ENCODE measurements around the gene KCNQ1. TPM values are rescaled to one million over a fixed set of nuclear protein-coding genes. Genes with fewer than 3 reads are reported as not detected.

KCNQ1 gene
- total RNA-seq, 1 donor from 2014 or later = 0.86 TPM

- DNase-seq (ENCODE audit: low read depth, low spot score) = no peak
- H3K4me1 Mint-ChIP-seq = peaks cover 50% of the 10 kb centered on the region
- TF ChIP-seq CTCF (conservative IDR thresholded peaks at IDR 0.05) = no peak
- H3K9me3 Mint-ChIP-seq = no peaks in the 10 kb centered on the region
- H3K4me3 Mint-ChIP-seq = no peak overlapping the region
- peaks cover 7% of the 10 kb centered on the region for H3K27me3 Mint-ChIP-seq (ENCODE audit: low read depth)
- no peak overlapping the region for H3K27ac Mint-ChIP-seq (ENCODE audit: unreplicated experiment)
- H3K36me3 Mint-ChIP-seq (ENCODE audit: low read depth) = no peaks in the 10 kb centered on the region
These were observed 394.7 kb downstream of the KCNQ1 start for GRCh38 chr11:2839395-2839943.

- Mint-ChIP-seq H3K9me3 (no peaks in the 10 kb centered on the region), H3K27me3 (ENCODE audit: low read depth) (peaks cover 4% of the 10 kb centered on the region), H3K4me1 (peaks cover 36% of the 10 kb centered on the region), H3K36me3 (ENCODE audit: low read depth) (no peaks in the 10 kb centered on the region), H3K27ac (ENCODE audit: unreplicated experiment) (no peak overlapping the region), H3K4me3 (no peak overlapping the region)
- TF ChIP-seq CTCF (conservative IDR thresholded peaks at IDR 0.05) = no peak
- DNase-seq (ENCODE audit: low read depth, low spot score) = no peak
These were observed 396.8 kb downstream of the KCNQ1 start for GRCh38 chr11:2841411-2842190.

GRCh38 chr11:2842876-2843275 lies 398.1 kb downstream of the KCNQ1 start:
- Mint-ChIP-seq H3K4me1 (peaks cover 23% of the 10 kb centered on the region), H3K27me3 (ENCODE audit: low read depth) (peaks cover 3% of the 10 kb centered on the region), H3K27ac (ENCODE audit: unreplicated experiment) (no peak overlapping the region)

GRCh38 chr11:2843551-2843950 lies 398.7 kb downstream of the KCNQ1 start:
- Mint-ChIP-seq H3K36me3 (ENCODE audit: low read depth) (no peaks in the 10 kb centered on the region), H3K9me3 (no peaks in the 10 kb centered on the region), H3K4me1 (peaks cover 19% of the 10 kb centered on the region), H3K4me3 (no peak overlapping the region), H3K27ac (ENCODE audit: unreplicated experiment) (no peak overlapping the region), H3K27me3 (ENCODE audit: low read depth) (peaks cover 3% of the 10 kb centered on the region)
- no peak for TF ChIP-seq CTCF (conservative IDR thresholded peaks at IDR 0.05)
- no peak for DNase-seq (ENCODE audit: low read depth, low spot score)

More at GRCh38 chr11:2842876-2843275, 398.1 kb downstream of the KCNQ1 start:
- no peaks in the 10 kb centered on the region for H3K9me3 Mint-ChIP-seq
- no peaks in the 10 kb centered on the region for H3K36me3 Mint-ChIP-seq (ENCODE audit: low read depth)
- no peak for TF ChIP-seq CTCF (conservative IDR thresholded peaks at IDR 0.05)
- DNase-seq (ENCODE audit: low read depth, low spot score) = no peak
- H3K4me3 Mint-ChIP-seq = no peak overlapping the region

- no peak overlapping the region for H3K27ac Mint-ChIP-seq (ENCODE audit: unreplicated experiment)
- H3K27me3 Mint-ChIP-seq (ENCODE audit: low read depth) = peaks cover 7% of the 10 kb centered on the region
- no peak for DNase-seq (ENCODE audit: low read depth, low spot score)
- no peaks in the 10 kb centered on the region for H3K36me3 Mint-ChIP-seq (ENCODE audit: low read depth)
- H3K4me1 Mint-ChIP-seq = peaks cover 22% of the 10 kb centered on the region
- no peak for TF ChIP-seq CTCF (conservative IDR thresholded peaks at IDR 0.05)
- H3K9me3 Mint-ChIP-seq = no peaks in the 10 kb centered on the region
- no peak overlapping the region for H3K4me3 Mint-ChIP-seq
These were observed 399.5 kb downstream of the KCNQ1 start for GRCh38 chr11:2844116-2844842.
